NCI-H460 (cell line): ENCODE results near the gene FRRS1. TPM values are rescaled to one million over a fixed set of nuclear protein-coding genes. Genes with fewer than 3 reads are reported as not detected.

Source experiments
- DNase-seq: peaks from one replicate; pipeline ENCODE4 v3.0.0-alpha.2; 2016; ENCODE audit warnings: low read depth; ENCODE audit errors: extremely low read depth
- total RNA-seq: library from RNA; depleted of rRNA; stranded (reverse); fragments of >200 nt; shearing (Covaris generic); gene quantifications from 2 replicates; pipeline ENCODE4 v1.2.3, GENCODE V29; 2014

Gene FRRS1
- total RNA-seq, 1 experiment from 2014 or later: 9.3 TPM

DNA sequence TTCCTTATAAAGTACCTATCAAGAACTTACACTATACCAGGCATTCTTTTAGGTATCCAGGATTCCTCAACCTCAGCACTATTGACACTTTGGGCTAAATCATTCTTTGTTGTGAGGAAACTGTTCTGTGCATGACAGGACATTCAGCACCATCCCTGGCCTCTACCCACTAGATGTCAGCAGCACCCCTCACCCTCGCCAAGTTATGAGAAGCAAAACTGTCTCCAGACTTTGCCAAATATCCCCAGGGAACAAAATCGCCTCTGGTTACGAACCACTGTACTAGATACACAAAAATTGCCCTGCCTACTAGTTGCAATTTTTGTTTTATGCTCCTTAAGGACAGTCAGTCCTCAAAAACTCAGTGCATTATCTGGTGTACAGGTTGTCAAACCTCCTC is 84.9 kb downstream of the FRRS1 start:
- DNase-seq: peak; percentile 58

DNA sequence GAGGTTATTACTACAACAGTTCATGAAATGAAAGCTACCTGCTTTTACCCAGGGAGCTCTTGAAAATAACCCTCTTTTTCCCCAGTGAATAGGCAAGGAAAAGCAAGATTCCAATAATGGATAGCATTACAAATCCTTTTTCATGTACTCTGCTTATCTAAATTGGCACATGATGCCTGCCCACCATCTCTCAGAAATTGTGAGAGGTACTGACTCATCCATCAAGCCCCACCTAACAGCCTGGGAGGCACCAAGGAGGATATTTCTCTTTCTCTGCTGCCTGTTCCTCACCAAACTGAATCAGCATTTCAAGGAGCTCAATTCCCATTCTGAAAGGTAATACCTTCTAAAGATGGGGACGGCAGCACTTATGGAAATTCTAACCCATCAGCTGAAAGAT is 86.2 kb downstream of the FRRS1 start:
- DNase-seq: no peak

GRCh38 chr1:99677416-99677815 is 89.0 kb downstream of the FRRS1 start:
- no peak for DNase-seq

- DNase-seq: no peak
Measured at GRCh38 chr1:99676876-99677275, 89.6 kb downstream of the FRRS1 start.

DNA sequence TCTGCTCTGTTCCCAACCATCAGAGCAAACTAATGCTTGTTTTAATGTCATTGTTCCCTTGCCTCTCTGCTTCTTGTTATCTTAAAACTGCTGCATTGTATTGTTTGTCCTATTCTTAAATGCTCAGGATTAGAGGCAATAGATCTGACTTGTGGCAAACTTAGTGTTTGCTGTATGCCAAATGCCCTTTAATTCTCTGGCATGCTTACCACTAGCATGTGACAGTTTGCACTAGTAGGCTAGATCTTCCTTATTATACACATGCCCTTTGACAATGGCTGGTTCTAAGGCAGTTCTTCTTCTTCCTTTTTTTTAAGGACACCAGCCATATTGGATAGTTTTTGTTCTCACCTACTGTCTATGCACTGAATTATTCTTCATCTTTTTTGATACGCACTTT is 90.4 kb downstream of the FRRS1 start:
- DNase-seq: no peak

- DNase-seq: no peak
Measured at GRCh38 chr1:99675292-99675691, 91.1 kb downstream of the FRRS1 start.

DNA sequence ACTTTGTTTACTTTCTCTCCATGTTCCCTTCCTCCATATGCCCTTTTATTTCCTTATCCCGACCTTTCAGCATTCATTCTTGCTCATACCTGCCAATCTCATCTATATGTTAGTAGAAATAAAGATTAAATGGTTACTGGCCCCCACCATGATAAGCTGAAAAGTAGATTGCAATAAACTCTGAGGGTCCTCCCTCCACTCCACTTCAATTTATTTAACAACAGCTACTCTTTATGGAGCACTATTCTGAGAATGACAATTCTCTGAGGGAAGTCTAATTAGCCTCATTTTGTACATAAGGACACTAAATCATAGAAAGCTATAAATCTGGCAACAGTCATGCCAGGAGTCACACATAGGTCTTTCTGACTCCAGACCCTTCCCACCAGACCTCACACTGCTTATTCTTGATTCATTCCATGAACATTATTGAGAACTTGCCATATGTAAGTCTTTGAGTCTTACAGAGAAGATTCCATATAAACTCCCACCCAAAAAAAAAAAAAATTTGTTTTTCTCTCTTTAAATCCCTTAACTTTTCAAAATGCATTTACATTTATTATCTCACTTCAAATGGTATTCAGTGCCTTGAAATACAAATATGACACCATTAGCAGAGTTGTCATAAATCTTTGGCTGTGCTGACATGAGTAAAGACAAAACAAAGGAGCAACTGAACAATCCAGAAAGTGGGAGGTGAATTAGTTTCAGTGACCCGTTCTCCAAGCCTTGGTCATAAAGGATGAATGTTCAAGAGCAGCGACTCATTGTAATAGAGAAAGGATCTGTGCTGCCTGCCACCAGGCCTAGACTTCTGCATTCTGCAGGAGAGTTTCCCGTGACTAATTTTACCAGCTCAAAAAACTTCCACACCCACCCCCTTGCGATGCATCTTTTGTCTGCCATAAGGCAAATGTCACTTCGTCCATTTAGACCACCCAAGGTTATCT is 92.0 kb downstream of the FRRS1 start:
- no peak for DNase-seq

DNA sequence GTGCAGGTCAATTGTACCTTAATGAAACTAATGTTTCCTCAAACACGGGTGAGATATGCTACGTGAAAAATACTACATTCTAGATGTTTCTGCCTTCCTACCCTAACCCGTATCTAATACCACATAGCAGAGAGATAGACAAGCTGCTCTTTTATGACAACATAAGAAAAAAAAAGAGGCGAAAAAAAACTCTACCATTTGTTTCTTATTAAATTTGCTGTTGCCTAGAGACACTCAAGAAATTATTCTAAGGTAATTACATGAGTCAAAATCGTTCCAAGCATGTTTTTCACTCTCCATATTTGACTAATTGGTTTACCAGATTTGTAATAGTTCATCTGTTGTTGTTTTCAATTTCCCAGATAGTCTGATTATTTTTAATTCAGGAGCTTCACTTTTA is 93.1 kb downstream of the FRRS1 start:
- DNase-seq: no peak

DNA sequence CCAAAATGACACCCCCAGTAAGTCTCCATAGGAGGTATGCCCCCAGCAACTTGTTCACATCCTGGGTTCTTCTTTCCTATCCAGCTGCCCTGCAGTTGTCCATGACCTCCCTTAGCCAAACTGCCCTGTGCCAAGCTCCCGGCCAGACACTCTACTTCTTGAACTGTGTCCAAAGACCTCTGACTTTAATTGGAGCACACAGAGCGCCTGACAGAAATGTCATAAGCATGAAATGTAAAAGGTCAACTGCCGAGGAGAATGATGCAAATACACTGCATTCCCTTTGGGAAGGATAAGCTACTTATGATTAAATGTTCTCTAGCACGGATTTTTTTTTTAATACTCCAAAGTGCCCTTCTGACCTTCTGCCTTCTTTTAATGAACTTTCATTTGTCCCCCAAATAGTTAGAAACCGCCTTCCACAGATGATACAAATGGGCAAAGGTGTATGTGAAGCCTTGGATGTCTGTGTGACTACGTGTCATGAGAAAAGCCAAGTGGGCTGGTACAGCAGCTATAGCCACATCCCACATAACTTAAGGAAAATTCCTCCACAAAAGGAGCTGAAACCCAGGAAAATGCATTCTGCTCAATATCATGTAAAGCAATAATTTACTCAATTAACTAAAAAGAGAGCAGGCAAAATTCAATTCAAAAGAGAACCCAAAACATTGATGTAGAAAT is 93.8 kb downstream of the FRRS1 start:
- DNase-seq: no peak

DNA sequence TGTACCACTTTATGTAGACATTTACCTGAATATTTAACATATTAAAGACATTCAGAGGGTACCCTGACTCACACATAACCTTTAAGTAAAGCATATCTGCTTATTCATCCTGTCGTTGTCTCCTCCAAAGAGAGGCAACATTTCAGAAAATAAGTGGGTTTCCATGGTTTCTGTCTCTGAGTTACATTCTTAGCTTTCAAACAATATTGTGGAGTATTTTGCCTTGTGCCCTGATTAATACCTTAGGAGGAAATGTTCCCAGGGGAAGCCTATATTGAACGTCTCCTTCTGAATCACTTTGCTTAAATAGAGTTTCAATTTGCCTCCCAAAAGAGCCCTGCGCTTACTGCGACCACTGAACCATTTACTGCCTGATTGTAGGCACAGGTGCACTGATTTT is 94.4 kb downstream of the FRRS1 start:
- DNase-seq: no peak

- no peak for DNase-seq
Measured at GRCh38 chr1:99670583-99670982, 95.9 kb downstream of the FRRS1 start.

DNA sequence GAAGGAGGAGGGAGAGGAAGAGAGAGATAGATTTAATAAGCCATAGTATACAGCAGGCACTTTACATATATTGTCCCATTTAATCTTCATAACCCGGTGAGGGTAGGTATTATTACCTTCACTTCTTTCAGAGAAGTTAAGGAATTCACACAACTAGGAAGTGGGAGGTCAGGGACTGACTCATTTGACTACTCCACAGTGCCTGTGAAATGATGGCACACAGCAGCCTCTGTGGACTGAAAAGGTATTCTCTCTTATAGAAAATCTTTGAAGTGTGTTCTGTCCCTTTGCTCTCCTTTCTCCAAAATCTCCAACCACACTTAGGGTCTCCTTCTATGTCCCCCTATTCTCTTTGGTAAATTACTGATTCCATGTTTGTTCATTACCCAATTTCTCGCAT is 96.6 kb downstream of the FRRS1 start:
- no peak for DNase-seq

DNA sequence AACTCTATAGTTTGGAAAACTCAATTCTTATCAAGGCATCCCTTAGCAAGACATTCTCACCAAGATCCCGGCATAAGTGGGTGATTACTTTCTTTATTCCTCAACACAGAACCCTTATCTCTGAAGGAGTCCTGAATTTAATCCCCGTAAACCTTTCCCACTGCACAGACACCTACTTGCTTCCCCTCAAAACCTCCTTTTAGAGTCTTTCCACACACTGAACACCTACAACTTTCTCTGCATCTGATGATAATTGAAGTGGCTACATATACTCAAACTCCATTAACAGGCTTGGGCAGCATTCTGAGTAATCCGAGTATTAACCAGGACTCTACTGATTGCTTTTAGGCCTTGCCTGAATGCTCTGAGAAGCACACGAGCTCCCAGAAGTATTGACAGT is 97.1 kb downstream of the FRRS1 start:
- no peak for DNase-seq

DNA sequence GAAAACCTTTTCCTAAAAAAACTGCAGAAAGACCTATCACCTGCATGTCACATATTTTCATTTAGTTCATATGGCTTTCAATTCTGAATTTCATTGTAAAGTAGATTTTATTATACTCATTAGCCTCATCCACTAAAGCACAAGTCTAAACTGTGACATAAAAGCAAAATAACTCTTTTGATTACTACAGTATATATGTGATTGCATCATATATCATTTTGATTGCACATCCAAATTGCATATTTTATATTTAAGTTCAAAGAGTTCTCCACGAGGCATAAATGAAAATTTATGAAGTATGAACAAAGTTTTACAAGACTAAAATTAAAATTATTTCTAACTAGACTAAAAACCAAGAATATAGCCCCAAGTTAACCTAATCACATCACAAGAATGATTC is 101.2 kb downstream of the FRRS1 start:
- no peak for DNase-seq

- no peak for DNase-seq
Measured at GRCh38 chr1:99663501-99663900, 102.9 kb downstream of the FRRS1 start.

GRCh38 chr1:99662539-99663080 is 103.8 kb downstream of the FRRS1 start:
- peak; percentile 81 for DNase-seq

DNA sequence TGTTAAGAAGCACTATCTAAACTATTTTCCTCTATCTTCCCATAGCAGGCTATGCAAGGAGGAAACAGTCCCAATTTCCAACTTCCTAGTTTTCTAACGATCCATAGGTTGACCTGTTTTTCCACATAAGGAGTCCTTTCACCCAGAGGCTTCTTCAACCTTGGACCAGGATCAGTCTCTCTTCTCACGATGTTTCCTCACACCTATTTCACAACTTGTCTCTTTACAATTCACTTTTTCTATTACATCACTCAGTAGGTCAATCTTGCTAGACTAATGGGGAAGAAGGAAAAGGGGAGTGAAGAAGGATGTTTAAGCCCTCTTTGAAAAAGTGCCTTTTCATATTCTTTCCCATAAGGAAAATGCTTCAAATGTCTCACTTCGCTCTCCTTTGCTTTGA is 104.7 kb downstream of the FRRS1 start:
- DNase-seq: peak; percentile 59

DNA sequence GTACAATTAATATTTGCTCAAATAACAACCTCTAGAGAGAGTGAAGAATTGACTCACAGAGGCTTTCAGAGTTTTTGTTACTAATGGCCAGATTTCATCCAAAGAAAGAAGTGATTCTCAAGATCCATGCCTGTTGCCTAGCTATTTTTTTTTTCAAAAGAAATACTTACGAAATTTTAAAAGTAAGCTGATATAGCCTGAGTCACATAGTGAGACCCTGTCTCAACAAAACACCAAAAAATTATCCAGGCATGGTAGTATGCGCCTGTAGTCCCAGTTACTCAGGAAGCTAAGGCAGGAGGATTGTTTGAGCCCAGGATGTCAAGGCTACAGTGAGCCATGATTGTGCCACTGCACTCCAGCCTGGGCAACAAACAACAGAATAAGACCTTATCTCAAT is 105.9 kb downstream of the FRRS1 start:
- no peak for DNase-seq

DNA sequence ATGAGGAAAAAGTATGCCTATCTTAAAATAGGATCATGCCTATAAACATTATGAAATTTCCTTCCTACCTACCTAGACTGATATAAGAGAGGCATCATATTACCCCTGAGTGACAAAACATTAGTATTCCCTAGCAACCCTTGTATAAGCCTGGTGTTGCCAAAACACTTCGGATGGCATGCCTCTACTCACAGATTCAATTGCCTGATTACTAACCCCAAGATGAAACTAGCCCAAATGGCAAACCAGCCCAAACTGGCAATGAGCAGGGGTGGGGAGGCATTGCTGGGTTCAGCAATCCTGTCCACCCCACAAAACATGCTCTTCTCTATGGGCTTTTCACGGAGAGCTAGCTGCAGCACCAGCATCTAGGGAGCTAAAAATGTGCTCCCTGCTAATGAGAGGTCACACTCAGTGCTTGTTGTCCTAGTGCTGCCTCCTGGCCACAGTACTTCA is 106.7 kb downstream of the FRRS1 start:
- DNase-seq: no peak
